NCI-H2196 (cell line): ENCODE measurements around the gene CDADC1.
"Not testable (repeated sequence)": the region's sequence is repeated elsewhere in the genome, so short reads cannot be mapped to it uniquely, and the experiment has no call there.

ENCODE experiments used
- DNase-seq: peaks from one replicate; lab custom pipeline; 2025; ENCODE audit not compliant: unreplicated experiment; lab: John Stamatoyannopoulos, UW

The CDADC1 gene

DNA sequence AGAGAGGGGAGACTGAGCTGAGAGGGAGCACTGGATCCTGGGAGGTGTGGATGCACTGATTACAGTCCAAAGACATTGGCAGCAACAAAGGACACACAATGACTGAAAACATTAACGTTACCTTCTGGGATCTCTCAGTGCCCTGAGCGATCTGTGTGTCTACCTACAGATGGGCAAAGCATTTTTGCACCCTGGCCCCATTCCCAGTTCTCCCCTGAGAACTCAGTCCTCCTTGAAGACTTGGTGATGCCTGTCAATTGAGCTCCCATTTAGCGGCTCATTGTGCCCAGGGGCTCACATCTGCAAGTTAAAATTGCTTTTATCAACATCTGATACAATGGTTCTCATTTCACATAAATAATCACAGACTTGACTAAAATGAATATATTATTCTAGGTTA lies 62.5 kb downstream of the CDADC1 start:
- DNase-seq: no peak

DNA sequence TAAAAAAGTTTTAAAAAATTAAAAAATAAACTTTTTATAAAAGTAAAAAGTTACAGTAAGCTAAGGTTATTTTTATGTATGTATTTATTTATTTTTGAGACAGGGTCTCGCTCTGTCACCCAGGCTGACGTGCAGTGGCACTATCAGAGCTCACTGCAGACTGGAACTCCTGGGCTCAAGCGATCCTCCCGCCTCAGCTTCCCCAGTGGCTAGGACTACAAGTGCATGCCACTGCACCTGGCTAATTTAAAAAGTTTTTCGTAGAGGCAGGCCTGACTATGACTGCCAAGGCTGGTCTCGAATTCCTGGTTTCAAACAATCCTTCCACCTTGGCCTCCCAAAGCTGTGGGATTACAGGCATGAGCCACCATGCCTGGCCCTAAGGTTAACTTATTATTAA lies 64.1 kb downstream of the CDADC1 start:
- no peak for DNase-seq

DNA sequence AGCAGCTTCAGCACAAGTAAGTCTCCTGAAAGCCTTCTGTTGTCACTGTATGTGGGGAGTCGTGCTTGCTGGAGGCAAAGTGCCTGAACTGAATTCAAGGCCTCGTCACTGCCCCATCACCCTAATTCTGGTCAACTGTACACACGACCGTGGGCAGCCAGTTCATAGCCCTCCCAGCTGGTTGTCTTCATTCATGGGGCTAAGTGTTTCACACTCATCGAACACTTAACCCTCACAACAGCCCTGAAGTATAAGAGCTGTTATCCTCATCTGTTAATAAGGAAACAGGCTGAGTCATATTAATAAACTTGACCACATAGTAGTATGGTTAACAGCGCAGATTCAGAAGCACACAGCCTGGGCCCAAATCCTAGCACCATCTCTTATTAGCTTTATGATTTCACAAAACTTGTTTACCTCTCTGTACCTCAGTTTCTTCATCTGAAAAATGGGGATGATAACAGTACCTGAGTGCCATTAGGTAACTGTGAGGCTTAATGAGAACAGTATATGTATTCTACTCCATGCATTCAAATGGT lies 66.7 kb downstream of the CDADC1 start:
- no peak for DNase-seq

DNA sequence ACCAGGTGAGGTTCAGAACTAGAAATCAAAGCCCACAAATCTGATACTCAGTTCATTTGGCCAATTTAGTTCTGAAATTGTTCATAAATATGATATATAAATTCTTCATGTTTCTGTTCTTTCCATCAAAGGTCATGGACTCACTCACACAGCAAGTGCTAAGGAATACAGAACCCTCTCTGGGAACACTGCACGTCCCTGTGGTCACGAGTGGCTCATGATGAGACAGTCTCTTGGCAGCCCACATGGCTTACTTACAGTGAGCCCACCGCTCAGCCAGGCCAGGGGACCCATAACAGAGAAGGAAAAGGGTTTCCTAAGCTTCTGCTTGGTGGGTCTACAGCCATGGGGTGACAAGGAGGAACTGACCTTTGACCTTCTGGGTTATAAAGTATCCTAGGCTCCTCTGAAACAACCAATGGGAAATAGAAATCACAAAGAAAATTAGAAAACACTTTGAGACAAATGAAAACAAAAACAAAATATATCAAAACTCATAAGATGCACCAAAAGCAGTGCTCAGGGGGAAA lies 67.4 kb downstream of the CDADC1 start:
- no peak for DNase-seq

DNA sequence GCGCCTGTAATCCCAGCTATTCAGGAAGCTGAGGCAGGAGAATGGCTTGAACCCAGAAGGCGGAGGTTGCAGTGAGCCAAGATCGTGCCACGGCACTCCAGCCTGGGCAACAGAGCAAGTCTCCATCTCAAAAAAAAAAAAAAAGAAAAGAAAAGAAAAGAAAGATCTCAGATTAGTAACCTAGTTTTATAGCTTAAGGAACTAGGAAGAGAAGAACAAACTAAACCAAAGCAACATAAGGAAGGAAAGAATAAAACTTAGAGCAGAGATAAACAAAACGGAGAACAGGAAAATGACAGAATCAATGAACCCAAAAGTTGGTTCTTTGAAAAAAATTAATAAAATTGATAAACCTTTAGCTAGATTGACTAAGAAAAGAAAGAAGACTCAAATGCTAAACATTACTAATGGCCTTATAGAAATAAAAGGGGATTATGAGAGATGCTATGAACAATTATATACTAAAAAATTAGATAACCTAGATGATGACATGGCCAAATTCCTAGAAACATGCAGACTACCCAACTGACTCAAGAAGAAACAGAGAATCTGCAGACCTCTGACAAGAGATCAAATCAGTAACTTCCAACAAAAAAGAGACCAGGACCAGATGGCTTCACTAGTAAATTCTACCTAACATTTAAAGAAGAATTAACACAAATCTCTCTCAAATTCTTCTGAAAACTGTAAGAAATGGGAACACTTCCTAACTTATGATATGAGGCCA lies 68.2 kb downstream of the CDADC1 start:
- no peak for DNase-seq

DNA sequence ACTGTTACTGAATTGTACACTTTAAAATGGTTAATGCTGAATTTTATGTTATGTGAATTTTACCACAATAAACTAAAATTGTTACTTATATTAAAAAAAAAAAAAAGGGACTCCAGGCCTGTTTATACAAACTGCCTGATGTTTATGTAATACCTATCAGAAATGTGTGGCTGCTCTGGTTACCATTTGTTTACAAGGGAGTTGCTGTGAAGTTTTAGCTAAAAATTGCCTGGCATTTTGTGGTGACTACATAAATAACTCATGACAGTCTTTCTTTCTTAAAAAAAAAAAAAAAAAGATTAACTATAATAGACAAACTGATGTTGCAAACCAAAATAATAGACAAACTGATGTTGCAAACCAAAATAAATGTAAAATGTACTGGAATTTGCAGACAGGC lies 71.8 kb downstream of the CDADC1 start:
- DNase-seq: no peak

DNA sequence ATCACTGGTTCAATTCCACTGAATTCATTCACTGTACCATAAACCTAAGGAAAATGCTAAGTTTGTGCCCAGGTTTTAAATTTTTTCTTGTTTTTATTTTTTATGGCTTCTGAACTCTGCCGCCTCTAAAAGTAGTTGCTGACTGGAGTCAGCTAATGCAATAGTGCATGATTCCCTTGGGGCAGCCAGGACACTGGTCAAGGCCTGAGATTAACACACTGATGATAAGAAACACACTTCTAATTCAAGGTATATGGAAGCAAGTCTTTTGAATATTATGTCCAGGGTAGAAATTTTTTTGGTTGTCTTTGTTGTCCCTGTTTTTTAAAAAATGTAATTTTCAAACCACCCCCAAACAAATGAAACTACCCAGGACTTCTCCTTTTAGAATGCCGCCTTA lies 72.2 kb downstream of the CDADC1 start:
- DNase-seq: no peak

DNA sequence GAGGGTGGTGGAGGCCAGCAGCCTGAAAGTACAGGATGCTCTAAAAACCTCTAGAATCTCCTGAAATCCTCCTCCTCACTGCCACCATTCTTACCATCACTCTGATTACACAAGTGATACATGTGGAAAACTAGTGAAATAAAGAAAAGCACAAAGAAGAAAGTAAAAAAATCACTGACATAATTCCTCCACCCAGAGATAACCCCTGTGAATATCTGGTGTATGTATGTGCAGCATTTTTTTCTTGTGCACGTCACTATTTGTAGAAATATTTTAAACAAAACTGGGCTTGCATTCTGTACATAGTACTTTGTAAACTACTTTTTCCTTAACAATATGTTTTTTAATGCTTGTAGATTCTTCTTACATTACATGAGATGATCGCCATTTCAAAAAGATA lies 73.2 kb downstream of the CDADC1 start:
- DNase-seq: no peak

DNA sequence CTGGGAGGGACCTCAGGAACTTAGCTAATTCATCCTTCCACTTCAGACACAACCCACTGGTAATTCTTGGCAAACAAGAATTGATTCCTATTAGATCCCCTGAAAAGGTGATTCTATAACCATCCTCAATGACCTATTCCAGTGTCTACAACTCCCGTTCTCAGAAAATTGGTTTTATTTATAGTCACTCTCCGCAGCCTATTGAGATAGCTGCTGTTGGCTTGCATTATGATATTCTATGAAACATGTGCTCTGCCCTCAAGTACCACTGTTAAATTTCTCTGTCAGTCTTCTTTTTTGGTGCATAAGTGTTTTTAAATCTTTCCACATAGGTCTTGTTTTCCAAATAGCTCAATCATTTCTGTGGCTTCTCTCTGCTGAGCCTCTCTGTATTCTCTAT lies 75.0 kb downstream of the CDADC1 start:
- no peak for DNase-seq

DNA sequence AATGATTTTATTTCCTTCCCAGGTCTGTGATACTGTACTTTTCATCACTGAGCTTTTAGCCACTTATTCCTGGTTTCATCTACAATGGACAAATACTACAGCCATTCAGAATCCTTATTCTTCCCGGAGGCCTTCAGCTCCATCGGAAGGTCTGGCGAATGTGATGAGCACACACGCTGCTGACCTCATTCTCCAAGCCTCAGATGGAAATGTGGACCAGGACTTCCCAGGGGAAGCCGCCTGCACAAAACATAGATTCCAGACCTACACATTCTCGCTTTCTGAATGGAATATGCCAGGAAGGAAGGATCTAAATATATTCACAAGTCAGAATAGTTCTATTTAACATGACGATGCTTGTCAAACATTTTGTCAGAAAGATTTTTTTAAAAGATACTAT lies 75.6 kb downstream of the CDADC1 start:
- DNase-seq: no peak

DNA sequence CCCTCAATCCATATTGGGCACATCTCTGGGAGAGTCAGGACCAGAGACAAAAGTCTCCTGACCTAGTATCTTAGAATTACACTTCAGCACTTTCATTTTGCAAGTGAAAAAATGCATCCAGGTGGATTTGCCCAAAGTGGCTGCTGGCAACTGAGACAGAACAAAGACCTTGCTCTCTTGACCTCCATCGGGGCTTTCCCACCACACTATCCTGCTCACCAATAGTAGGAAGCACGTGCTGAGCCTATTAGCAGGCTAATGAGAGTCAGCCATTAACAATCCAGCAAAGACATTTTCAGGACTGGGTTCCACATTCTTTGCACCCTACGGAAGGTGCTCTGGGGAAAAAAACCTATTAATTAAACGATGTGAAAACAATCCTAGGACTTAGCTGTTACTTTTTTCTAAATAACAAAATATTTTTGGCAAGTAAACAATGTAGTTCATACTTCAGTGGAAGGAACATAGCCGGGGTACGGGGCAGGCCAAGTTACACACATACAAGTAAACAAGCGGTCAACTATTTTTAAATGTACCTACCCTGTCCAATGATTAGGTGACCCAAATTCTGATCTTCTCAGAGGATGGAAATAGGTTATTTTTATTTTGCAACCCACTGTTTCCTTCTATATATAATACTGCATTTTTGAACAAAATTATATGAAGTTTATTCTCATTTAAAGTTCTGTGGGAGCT lies 78.6 kb downstream of the CDADC1 start:
- DNase-seq: no peak

DNA sequence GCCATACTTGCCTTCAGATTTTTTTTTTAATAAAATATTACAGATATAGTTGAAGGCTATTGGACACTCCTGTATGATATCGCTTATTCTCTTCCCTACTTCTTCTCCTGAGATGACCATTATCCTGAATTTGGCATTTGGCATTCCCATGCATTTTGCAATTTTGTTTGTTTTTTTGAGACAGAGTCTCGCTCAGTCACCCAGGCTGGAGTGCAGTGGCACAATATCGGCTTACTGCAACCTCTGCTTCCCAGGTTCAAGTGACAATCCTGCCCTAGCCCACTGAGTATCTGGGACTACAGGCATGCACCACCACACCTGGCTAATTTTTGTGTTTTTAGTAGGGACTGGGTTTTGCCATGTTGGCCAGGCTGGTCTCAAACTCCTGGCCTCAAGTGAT lies 79.4 kb downstream of the CDADC1 start:
- DNase-seq: not testable (repeated sequence)

DNA sequence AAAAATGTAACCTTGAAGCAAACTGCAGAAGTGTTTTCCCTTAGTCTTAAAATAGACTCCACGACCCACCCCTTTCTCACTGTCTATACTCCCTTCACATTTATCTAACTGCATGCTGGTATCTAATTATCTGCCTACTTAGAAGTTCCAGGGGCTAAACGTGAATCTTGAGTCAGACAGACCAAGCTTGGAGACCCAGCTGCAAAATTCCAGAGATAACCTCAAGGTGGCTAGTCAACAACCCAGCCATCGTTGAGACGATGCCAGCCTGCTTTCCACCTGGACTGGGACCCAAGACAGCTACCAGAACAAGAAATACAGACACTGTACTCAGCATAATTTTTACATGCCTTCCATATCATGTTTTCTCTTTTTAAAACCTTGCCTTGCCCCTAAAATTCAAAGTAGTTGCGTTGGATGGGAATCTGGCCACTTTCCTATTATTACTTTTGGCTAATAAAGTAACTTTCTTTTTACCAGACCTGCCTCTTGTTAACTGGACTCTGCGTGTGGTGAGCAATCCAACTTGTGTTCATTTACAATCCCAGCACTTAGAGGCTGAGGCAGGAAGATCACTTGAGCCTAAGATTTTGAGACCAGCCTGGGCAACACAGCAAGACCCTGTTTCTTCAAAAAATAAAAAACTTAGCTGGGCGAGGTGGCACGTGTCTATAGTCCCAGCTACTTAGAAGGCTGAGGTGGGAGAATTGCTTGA lies 82.3 kb downstream of the CDADC1 start:
- DNase-seq: no peak

DNA sequence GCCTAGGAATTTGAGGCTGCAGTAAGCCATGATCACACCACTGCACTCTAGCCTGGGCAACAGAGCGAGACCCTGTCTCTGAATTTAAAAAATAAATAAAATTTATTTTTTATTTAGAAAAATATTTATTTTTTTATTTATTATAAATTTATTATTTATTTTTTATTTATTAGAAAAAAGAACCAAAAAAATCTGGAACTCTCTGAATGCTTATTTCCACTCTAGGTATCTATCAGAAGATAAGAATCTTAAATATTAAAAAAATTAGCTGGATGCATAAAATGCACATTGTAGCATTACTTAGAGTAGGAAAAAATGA lies 82.8 kb downstream of the CDADC1 start:
- no peak for DNase-seq

DNA sequence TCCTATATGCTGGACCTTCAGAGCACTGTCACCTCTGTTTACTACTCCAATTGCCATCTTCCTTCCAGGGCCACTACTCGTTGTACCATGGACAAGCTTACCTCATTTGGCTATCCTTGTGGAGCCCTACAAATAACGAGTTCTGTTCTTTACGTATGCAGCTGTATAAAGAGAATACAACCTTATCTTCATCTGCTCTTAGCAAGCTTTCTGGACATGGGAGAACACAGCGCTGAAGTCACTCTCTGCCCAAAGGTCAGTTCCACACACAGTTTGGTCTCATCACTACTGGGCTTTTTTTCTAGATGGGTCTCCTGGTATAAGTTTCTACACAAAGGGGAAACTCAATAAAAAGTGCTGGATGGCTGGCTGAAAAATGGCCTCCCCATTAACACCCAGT lies 88.9 kb downstream of the CDADC1 start:
- DNase-seq: no peak

DNA sequence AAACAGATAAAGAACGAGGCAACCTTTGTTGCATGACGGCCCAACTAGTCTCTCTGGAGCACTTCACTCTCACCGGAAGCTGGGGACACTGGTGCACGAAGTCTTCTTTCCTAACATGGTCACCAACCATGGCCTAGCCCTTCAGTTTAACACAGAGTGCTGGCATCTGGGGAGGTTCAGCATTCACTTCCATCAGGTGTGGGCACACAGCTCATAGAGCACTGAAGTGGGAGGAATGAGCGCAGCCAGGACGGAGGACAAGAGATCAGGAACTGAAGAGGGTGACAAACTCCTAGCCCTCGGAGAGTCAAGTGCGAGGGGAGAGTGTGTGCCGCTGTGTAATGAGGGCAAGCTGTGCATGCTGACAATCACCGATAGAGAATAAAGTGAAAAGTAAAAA lies 92.4 kb downstream of the CDADC1 start:
- DNase-seq: no peak

DNA sequence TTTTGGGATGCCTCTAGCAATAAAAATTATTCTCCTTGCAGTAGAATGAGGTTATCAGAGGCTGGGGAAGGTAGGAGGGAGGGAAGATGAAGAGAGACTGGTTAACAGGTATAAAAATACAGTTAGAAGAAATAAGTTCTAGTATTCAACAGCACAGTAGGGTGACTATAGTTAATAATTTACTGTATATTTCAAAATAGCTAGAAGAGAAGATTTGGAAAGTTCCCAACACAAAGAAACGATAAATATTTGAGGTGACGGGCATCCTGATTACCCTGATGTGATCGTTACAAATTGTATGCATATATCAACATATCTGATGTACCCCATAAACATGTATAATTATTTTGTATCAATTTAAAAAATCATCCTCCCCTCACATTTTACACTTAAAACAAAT lies 93.8 kb downstream of the CDADC1 start:
- no peak for DNase-seq

DNA sequence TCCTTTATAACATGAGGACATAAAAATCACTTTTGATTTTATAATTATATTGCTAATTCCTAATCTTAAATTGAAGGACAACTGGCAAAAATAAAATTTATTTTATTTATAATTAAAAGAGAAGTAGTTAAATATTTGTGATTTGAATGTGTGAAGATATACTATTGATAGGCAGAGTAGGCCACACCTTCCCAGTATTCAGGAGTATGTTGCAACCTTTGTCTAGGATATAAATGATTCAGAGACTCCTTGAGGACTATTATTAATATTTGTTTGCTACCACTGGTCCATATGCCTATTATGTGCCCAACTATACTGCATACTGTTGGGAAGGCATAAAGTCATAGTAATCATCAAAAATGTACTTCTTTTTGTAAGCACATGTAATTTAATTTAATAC lies 94.2 kb downstream of the CDADC1 start:
- no peak for DNase-seq

DNA sequence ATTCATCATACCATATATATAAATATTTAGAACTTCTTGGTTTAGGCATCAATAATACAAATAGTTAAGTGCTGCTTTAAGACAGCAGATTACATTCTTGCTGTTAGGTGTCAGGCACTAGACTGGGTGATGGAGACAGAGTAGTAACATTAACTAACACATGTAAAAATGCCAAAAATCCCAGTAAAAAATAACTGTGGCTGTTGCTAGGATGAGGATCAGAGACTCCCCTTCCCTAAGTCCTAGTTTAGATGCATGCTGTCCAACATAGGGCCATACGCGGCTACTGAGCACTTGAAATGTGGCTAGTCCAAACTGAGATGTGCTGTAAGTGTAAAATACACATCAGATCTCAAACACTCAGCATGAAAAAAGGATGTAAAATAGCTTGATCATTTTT lies 94.7 kb downstream of the CDADC1 start:
- no peak for DNase-seq
